Pancreas (tissue), 10 donors: Measurements from ENCODE around the gene PELO. TPM values are rescaled to one million over a fixed set of nuclear protein-coding genes. Genes with fewer than 3 reads are reported as not detected.
A peak's percentile ranks its signal among the peaks of the same experiment; 100 is the strongest.

ENCODE experiments used
- ATAC-seq, 4 donors: fragments of 200-7000 bp; cut with Tn5 transposase; one replicate each; pipeline versions ENCODE4 v1.8.0 to v1.9.1; 2020; ENCODE audit warnings: mild to moderate bottlenecking in 4 of 4, moderate library complexity in 4 of 4
- DNase-seq, 6 donors: peaks; one replicate each; pipeline ENCODE4 v3.0.0-alpha.2; 2020
- FAIRE-seq: peaks from 2 replicates; lab custom pipeline; 2012; peaks lifted over from hg19 to GRCh38; lab: Jason Lieb, UNC
- H3K27ac ChIP-seq, 4 donors: fragments of 200-600 bp; sonication (generic); 1 replicate in 3 of 4; 2 replicates in 1 of 4; pipeline versions ENCODE4 v1.5.0 to v1.8.0; 2020
- H3K27me3 ChIP-seq, 4 donors: fragments of 200-600 bp; one replicate each; pipeline ENCODE4 v1.8.0; 2021
- H3K36me3 ChIP-seq, 3 donors: fragments of 200-600 bp; sonication (generic) in 1 of 3; one replicate each; pipeline versions ENCODE4 v1.5.0 to v1.8.0; 2020 to 2021
- H3K4me1 ChIP-seq, 3 donors: fragments of 200-600 bp; one replicate each; pipeline ENCODE4 v1.8.0; 2021
- H3K4me3 ChIP-seq, 4 donors: fragments of 200-600 bp; sonication (generic) in 2 of 4; one replicate each; pipeline versions ENCODE4 v1.5.0 to v1.8.0; 2020 to 2021
- H3K9me3 ChIP-seq, 4 donors: fragments of 200-600 bp; one replicate each; pipeline ENCODE4 v1.8.0; 2021
- CTCF ChIP-seq, 4 donors: fragments of 200-600 bp; sonication (generic) in 3 of 4; IDR thresholded peaks; one replicate each; pipeline versions ENCODE4 v1.5.0 to v1.8.0; 2021; ENCODE audit warnings: antibody characterized with exemption in 4 of 4
- WGBS, 2 donors: extraction: QIAGEN DNeasy Blood & Tissue Kit; methylation state at CpG; one replicate each; pipeline ENCODE4 v1.1.7; 2013; 5-methylcytosine and 5-hydroxymethylcytosine counted together
- intact Hi-C, 3 donors: fragments of 100-400 bp; cut with DNase I; formaldehyde crosslinking; loops; one replicate each; pipeline versions ENCODE4 v1.11.1 to v1.14.2; 2022
- polyA plus RNA-seq, 2 donors: library from polyadenylated mRNA; stranded (reverse); fragments of 200-250 nt; gene quantifications; one replicate each; pipeline ENCODE4 v1.2.3, GENCODE V29; 2013
- total RNA-seq, 6 donors: library from RNA; stranded (reverse); fragmentation: NEBNext Ultra II Directional in 4 of 6; extraction: Animal tissue kit (Norgen Biotek cat#: 25700) in 4 of 6; gene quantifications; one replicate each; pipeline versions ENCODE4 v1.2.1 to v1.2.4, GENCODE V29; 2021 to 2023
- donor health status: healthy with polysubstance abuse.
- donor health status: DM: no; HTN: no; CAD: no; lungs with moderate emphysema.
- donor health status: DM: no; HTN: no; CAD: no.
- donor health status: control.
- donor health status: control.
- donor health status: Bipolar disorder and iron deficiency.
- donor health status: DM: yes; HTN: yes; CAD: no.
- donor health status: DM: no; HTN: no; CAD: no.
- donor health status: DM: no; HTN: no; CAD: no.
- donor health status: DM: yes; HTN: yes; CAD: no.

Gene PELO
- total and polyA plus RNA-seq, 8 donors, result 2.0 to 12.2 (median 7.0) TPM

GRCh38 chr5:52796516-52797103, 8.9 kb downstream of the PELO start:
- 75 to 81% methylated on average over 2 of the region's 2 CpGs for WGBS, 2 donors

GRCh38 chr5:52798938-52799337, 11.2 kb downstream of the PELO start:
- H3K36me3 ChIP-seq, result no peaks in the 10 kb centered on the region
- DNase-seq (no peak), ATAC-seq (no peak), FAIRE-seq (no peak)
- H3K9me3 ChIP-seq, result no peaks in the 10 kb centered on the region
- no peaks in the 10 kb centered on the region for H3K27me3 ChIP-seq
- no peak for TF ChIP-seq CTCF (IDR thresholded peaks at IDR 0.05)
- H3K4me1 ChIP-seq, result peaks cover 12 to 23% (median 21%) of the 10 kb centered on the region in 3 donors
- H3K27ac ChIP-seq, result peak overlapping the region; percentile 82 to 93 (median 88)
- intact Hi-C loops, result no loop called here
- 1 to 2% methylated on average over 3 of the region's 3 CpGs for WGBS, 2 donors
- H3K4me3 ChIP-seq, result peak overlapping the region; percentile 52 to 75 (median 66)

More at GRCh38 chr5:52796516-52797103, 8.9 kb downstream of the PELO start:
- Histone ChIP-seq H3K4me3 (no peak overlapping the region), H3K4me1 (peaks cover 3 to 6% (median 4%) of the 10 kb centered on the region in 3 donors), H3K27ac (no peak overlapping the region), H3K27me3 (no peaks in the 10 kb centered on the region), H3K9me3 (no peaks in the 10 kb centered on the region), H3K36me3 (no peaks in the 10 kb centered on the region)
- DNase-seq (no peak), ATAC-seq (no peak), FAIRE-seq (no peak)
- no peak for TF ChIP-seq CTCF (IDR thresholded peaks at IDR 0.05)
- intact Hi-C loops, result no loop called here

GRCh38 chr5:52799358-52799982, 11.8 kb downstream of the PELO start:
- whole genome bisulfite sequencing, 2 donors, result 1% methylated on average over 19 of the region's 19 CpGs
- intact Hi-C loops, result no loop called here
- no peak for TF ChIP-seq CTCF (IDR thresholded peaks at IDR 0.05)
- Histone ChIP-seq H3K9me3 (no peaks in the 10 kb centered on the region), H3K27ac (peak overlapping the region; percentile 82 to 93 (median 88)), H3K4me1 (peaks cover 12 to 23% (median 23%) of the 10 kb centered on the region in 3 donors), H3K4me3 (peak overlapping the region; percentile 52 to 75 (median 66)), H3K27me3 (no peaks in the 10 kb centered on the region), H3K36me3 (no peaks in the 10 kb centered on the region)
- peak in 5 of 6 donors; percentile 23 to 60 (median 42) for DNase-seq
- peak; percentile 42 to 61 (median 58) for ATAC-seq
- FAIRE-seq, result no peak

- intact Hi-C loops, result no loop called here
- ATAC-seq, result peak; percentile 91 to 97 (median 96)
- Histone ChIP-seq H3K9me3 (no peaks in the 10 kb centered on the region), H3K4me1 (peaks cover 8 to 23% (median 23%) of the 10 kb centered on the region in 3 donors), H3K36me3 (no peaks in the 10 kb centered on the region), H3K27ac (peak overlapping the region; percentile 82 to 93 (median 88)), H3K27me3 (no peaks in the 10 kb centered on the region), H3K4me3 (peak overlapping the region; percentile 52 to 75 (median 66))
- WGBS, 2 donors, result 0% methylated on average over 34 of the region's 34 CpGs
- no peak for TF ChIP-seq CTCF (IDR thresholded peaks at IDR 0.05)
- no peak for FAIRE-seq
- peak; percentile 94 to 100 (median 96) for DNase-seq
Observed at GRCh38 chr5:52799983-52800393, 12.3 kb downstream of the PELO start.
